HS-27A (cell line): ENCODE measurements around the gene STARD6.
"Not testable (repeated sequence)": the region's sequence is repeated elsewhere in the genome, so short reads cannot be mapped to it uniquely, and the experiment has no call there.

ENCODE experiments used
- DNase-seq: peaks from one replicate; pipeline ENCODE4 v3.0.0-alpha.2; 2012; ENCODE audit warnings: low read depth, missing footprints

STARD6 gene, protein sequence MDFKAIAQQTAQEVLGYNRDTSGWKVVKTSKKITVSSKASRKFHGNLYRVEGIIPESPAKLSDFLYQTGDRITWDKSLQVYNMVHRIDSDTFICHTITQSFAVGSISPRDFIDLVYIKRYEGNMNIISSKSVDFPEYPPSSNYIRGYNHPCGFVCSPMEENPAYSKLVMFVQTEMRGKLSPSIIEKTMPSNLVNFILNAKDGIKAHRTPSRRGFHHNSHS

DNA sequence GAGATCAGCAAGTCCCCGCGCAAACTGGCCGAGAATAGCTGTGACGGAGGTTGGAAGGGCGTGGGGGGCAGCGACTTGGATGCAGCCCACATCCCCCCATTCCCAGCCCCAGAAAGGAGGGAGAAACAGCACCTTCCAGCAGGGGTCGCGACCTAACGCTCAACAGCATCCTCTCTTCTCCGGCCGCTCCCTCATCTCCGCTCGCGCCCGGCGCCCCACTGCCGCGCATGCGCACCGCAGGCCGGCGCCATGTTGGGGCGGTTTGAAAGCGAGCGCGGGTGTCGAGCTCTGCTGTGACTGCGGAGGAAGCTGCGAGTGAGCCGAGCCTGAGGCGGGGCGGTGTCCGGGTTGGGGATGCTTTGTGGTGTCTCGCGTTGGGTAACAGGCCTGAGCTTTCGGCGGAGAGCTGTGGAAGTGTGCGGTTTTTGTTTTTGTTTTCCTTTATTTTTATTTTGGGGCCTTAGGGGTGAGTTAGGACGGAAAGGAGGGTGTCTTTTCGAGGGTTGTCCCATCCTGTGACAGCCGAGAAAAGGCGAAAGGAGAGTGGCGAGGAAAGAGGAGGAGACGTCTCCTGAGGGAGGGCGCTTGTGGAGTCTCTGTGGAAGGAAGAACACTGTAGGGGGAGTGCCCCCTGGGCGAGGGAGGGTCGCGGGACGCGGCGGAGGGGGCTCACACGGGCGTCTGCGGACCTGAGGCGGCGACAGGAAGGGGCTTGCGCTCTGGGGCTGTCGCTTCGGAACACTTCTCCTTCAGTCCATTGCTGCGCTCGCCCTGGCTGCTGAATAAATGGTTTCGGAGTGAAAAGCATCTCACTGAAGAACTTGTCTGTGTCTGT is at the start of gene STARD6, which contains the start of gene C18orf54:
Gene STARD6 (minus strand): TSS at position 199 of the 835 bp plus-strand sequence. CDS start 3,285 bp downstream, outside the sequence.
Gene C18orf54 (plus strand): TSS at position 247 of the 835 bp plus-strand sequence. CDS start 2,667 bp downstream, outside the sequence.
- DNase-seq: peak; percentile 56

DNA sequence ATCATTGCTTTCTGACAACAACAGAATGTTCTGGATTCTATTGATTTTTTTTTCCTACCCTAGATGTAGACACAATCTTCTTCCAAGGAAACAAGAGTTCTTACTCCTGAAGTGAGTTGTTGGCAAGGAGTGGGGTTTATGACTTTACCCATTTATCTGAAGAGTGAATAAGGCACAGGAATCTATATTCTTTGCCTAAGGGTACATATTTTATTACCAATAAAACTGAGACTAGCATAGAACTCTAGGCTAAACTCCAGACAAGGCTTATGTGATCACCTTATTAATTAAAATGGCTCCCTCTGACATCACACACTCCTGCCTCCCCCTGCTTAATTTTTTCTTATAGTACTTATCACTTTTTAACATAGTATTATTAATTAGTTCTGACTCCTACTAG is 47.6 kb upstream of the STARD6 start:
- DNase-seq: no peak

GRCh38 chr18:54396760-54397159 is 39.1 kb upstream of the STARD6 start:
- no peak for DNase-seq

GRCh38 chr18:54393648-54394294 is 36.1 kb upstream of the STARD6 start:
- no peak for DNase-seq

GRCh38 chr18:54392543-54393023 is 34.9 kb upstream of the STARD6 start:
- DNase-seq: peak; percentile 36

DNA sequence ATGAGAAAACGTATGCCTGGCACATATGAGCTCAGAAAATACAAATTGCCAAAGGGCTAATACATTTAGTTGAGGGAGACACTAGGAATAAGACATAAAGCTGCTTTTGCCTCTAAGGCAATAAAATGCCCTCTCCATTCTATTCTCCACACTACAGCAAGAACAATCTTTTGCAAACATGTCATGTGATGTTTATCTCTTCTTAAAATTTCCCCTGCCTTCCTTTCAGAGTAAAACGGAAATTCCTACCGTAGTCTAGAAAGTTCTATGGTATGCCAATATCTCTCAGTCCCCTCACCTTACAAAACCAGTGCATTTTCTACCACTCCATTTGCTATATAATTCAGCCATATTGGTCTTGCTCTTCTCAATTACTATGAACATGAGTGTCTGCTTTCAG is 33.2 kb upstream of the STARD6 start:
- DNase-seq: no peak

DNA sequence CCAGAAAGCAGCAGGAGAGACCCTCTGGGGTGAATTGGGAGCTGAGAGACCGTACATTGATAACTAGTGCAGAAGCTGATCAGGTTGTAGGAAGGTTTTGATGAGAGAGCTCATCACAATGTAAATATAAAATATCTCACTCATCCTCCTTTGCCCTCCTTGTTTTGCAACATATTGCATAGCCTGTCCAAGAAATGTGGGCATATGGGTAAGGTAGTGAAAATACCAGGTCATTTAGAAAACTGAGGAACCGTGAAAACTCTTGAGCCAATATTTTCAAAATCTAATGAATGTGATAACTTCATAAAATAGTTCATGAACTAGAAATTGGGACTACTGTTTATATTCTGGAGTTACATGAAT is 31.5 kb upstream of the STARD6 start:
- DNase-seq: peak; percentile 8

GRCh38 chr18:54388203-54389142 is 30.8 kb upstream of the STARD6 start:
- peak; percentile 87 for DNase-seq

DNA sequence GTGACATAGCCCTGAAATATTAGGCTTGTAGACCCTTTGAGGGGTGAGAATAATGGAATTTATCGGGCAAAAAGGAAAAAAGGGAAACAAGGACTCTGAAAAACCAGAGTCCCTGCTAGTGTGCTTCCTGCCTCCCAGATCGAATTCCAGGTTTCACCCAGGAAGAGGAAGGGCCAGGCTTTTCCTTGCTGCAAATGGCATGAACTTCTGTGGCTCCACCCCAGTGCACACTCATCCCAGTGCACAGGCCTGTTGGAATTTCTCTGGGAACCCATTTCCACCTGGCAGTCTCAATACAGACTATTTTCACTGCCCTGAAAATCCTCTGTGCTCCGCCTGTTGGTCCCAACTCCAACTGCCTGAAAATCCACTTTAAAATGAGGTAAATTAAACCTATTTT is 30.0 kb upstream of the STARD6 start:
- DNase-seq: peak; percentile 49

- not testable (repeated sequence) for DNase-seq
Observed at GRCh38 chr18:54386800-54387495, 29.3 kb upstream of the STARD6 start.

DNA sequence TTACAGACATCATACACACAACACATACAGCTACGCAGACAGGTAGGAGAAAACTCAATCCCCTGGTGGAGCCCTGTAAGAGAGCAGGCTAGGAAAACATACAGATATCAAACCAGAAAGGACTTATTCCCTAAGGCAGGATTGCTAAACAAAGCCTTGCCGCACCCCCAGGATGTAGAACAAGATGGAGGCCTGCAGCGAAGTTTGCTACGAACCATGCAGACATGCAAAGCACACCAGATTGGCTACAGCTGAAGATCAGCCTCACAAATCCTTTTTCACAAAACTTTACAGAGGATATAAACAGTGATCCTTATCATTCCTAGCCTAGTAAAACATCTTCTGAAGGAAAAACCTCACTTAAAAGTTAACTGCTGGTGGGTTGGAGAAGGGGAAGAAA is 28.4 kb upstream of the STARD6 start:
- no peak for DNase-seq

- no peak for DNase-seq
Observed at GRCh38 chr18:54382733-54383252, 25.1 kb upstream of the STARD6 start.

DNA sequence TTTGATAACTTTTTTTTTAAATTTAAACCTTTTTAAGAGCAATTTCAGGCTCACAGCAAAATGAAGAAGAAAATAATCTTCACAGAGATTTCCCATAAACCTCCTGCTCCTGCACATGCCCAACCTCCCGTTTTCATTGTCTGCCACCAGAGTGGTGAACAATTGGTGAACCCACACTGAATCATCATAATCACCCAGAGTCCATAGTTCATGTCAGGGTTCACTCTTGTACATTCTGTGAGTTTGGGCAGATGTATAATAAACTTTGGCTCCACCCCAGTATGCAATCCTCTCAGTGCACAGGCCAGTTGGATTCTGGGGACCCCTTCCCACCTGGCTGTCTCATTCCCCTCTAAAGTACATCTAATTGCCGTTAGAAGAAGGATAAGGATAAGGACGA is 24.4 kb upstream of the STARD6 start:
- DNase-seq: no peak

- DNase-seq: no peak
Observed at GRCh38 chr18:54381640-54382039, 24.0 kb upstream of the STARD6 start.

DNA sequence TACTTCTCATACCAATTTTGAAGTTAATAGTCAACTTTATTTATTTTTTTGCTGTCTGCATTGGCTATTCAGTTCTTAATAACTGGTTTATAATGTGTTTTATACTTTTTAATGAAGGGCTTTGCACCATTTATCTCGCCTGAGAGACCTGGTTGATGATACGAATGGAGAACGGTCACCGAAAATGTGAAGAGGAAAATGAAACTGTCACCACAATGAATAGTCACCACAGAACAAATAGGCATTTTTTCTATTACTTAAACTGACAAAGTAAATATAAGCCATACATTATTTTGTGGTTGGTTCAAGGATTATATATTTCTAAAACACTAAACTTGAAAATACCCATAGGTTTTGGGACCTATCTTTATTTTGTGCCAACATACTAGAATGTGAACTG is 20.4 kb upstream of the STARD6 start:
- no peak for DNase-seq

DNA sequence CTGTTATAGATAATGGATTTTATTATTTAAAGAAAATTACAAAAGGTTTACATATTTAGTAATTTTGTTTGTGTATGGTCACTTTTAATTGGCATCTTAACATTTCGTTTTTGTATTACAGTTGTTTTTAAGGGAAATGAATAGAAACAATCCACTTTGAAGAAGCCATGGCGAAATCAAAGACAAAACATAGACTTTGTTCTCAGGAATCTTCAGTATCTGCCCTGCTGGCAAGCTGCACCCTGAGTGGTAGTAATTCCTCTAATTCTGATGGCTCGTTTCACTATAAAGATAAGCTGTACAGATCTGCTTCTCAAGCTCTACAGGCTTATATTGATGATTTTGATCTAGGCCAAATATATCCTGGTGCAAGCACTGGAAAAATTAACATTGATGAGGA is 2.7 kb upstream of the STARD6 start:
- no peak for DNase-seq

- DNase-seq: no peak
Observed at GRCh38 chr18:54359233-54359632, 1.6 kb upstream of the STARD6 start.

DNA sequence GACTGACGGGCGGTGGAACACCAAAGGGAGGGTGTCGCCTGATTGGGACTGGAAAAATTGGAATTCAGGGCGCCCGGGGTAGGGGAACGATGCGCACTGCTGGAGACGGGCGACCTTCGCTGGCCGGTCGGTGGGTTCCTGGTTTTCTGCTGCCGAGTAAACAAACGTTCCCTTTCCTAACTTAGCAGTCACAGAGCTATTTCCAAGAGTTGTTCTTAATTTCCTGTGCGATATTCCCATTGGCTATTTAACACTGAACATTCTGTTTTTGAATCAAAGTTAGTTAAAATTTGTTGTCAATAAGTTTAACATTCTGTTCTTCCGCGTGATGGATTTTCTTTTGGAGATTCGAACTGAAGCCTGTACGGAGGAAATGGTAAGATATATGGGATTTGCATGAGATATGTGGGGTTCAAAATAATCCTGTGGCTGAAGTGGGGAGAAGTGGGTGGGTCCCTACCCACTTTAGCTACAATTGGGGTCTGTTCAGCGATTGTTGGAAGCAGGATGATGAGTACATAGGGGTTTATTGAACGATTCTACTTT is 910 bp upstream of the STARD6 start:
- DNase-seq: peak; percentile 2

GRCh38 chr18:54357082-54357659 is 487 bp downstream of the STARD6 start:
- DNase-seq: peak; percentile 11

DNA sequence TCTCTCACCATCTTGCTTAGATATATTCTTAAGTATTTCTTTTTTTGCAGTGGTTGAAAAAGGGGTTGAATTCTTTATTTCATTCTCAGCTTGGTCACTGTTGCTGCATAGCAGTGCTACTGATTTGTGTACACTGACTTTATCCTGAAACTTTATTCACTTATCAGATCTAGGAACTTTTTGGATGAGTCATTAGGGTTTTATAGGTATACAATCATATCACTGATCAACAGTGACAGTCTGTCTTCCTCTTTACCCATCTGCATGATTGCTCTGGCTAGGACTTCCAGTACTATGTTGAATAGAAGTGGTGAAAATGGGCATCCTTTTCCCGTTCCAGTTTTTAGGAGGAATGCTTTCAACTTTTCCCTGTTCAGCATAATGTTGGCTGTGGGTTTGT is 6.5 kb downstream of the STARD6 start:
- DNase-seq: no peak
